Neural cell (in vitro differentiated cells): Measurements from ENCODE around the gene EIF4B.

Experiments used
- EZH2 ChIP-seq: fragments of 200-600, 300-800 bp; shearing (Covaris generic), sonication (generic); IDR thresholded peaks from 2 replicates; pipeline ENCODE4 v1.6.1; 2014; ENCODE audit warnings: antibody characterized with exemption, low read length, borderline replicate concordance, mild to moderate bottlenecking; ENCODE audit not compliant: insufficient read depth, poor library complexity, severe bottlenecking
- MXI1 ChIP-seq: fragments of 450-650 bp; conservative IDR thresholded peaks from 2 replicates; pipeline ENCODE4 v1.6.1; 2014; ENCODE audit warnings: antibody characterized with exemption, mild to moderate bottlenecking; ENCODE audit not compliant: poor library complexity, severe bottlenecking
- POLR2AphosphoS5 ChIP-seq: IDR thresholded peaks from 2 replicates; pipeline ENCODE4 v1.6.1; 2012
- RAD21 ChIP-seq: fragments of 450-650 bp; conservative IDR thresholded peaks from 2 replicates; pipeline ENCODE4 v1.6.1; 2014; ENCODE audit warnings: antibody characterized with exemption, mild to moderate bottlenecking, moderate library complexity
- TF ChIP-seq, protein P1 (sequence below): fragments of 450-650 bp; IDR thresholded peaks from 2 replicates; pipeline ENCODE4 v1.5.1; 2014; ENCODE audit warnings: antibody characterized with exemption, mild to moderate bottlenecking, moderate library complexity; ENCODE audit not compliant: poor library complexity, severe bottlenecking

DNA sequence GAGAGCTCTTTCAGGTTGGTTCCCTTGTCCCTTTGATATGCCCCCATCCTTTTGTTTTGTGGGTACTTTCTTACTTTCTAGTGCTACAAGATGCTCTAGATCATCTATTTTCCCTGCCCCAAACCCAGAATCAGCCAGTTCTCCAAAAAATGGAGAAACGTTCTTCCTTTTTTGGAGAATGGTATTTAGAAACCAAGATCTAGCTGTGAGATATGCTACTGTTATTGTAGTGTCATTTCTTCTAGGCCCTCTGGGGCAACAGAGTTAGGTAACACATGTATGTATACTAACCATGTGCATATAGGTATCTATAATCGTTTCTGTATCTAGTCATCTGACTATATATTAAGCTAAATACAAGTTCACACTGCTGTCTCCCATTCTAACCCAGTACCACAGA, 84.3 kb downstream of the EIF4B start:
- TF ChIP-seq RAD21 (no peak), MXI1 (no peak), POLR2AphosphoS5 (no peak), EZH2 (no peak)
- TF ChIP-seq, protein P1, sequence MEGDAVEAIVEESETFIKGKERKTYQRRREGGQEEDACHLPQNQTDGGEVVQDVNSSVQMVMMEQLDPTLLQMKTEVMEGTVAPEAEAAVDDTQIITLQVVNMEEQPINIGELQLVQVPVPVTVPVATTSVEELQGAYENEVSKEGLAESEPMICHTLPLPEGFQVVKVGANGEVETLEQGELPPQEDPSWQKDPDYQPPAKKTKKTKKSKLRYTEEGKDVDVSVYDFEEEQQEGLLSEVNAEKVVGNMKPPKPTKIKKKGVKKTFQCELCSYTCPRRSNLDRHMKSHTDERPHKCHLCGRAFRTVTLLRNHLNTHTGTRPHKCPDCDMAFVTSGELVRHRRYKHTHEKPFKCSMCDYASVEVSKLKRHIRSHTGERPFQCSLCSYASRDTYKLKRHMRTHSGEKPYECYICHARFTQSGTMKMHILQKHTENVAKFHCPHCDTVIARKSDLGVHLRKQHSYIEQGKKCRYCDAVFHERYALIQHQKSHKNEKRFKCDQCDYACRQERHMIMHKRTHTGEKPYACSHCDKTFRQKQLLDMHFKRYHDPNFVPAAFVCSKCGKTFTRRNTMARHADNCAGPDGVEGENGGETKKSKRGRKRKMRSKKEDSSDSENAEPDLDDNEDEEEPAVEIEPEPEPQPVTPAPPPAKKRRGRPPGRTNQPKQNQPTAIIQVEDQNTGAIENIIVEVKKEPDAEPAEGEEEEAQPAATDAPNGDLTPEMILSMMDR = no peak
